DMS153 (cell line): ENCODE measurements around the gene RBMS2.
"Not testable (repeated sequence)": the region's sequence is repeated elsewhere in the genome, so short reads cannot be mapped to it uniquely, and the experiment has no call there.

ENCODE experiments used
- DNase-seq: peaks from one replicate; lab custom pipeline; 2025; lab: John Stamatoyannopoulos, UW

The RBMS2 gene

GRCh38 chr12:56521590-56522371, at the start of gene RBMS2:
RBMS2 (plus strand) TSS chr12:56521820; CDS start chr12:56522024, 204 bp downstream.
- no peak for DNase-seq

- DNase-seq = no peak
Observed at GRCh38 chr12:56474389-56474788, 47.2 kb upstream of the RBMS2 start.

GRCh38 chr12:56476143-56476542, 45.5 kb upstream of the RBMS2 start:
- DNase-seq = no peak

GRCh38 chr12:56476972-56477432, 44.6 kb upstream of the RBMS2 start:
- no peak for DNase-seq

- DNase-seq = no peak
Observed at GRCh38 chr12:56477521-56478225, 43.9 kb upstream of the RBMS2 start.

- DNase-seq = no peak
Observed at GRCh38 chr12:56479625-56480024, 42.0 kb upstream of the RBMS2 start.

GRCh38 chr12:56484566-56484965, 37.1 kb upstream of the RBMS2 start:
- no peak for DNase-seq

GRCh38 chr12:56486694-56487093, 34.9 kb upstream of the RBMS2 start:
- no peak for DNase-seq

GRCh38 chr12:56487448-56488040, 34.1 kb upstream of the RBMS2 start:
- no peak for DNase-seq

GRCh38 chr12:56488041-56488955, 33.3 kb upstream of the RBMS2 start, which contains the start of gene GLS2:
GLS2 (minus strand) TSS chr12:56488161; CDS start chr12:56488118, 43 bp downstream.
- peak; percentile 93 for DNase-seq

GRCh38 chr12:56490360-56490759, 31.3 kb upstream of the RBMS2 start:
- DNase-seq = no peak

GRCh38 chr12:56493409-56494105, 28.1 kb upstream of the RBMS2 start:
- not testable (repeated sequence) for DNase-seq

GRCh38 chr12:56494106-56494415, 27.6 kb upstream of the RBMS2 start:
- DNase-seq = not testable (repeated sequence)

GRCh38 chr12:56494481-56494880, 27.1 kb upstream of the RBMS2 start:
- not testable (repeated sequence) for DNase-seq

GRCh38 chr12:56496704-56497103, 24.9 kb upstream of the RBMS2 start:
- not testable (repeated sequence) for DNase-seq

GRCh38 chr12:56498126-56498902, 23.3 kb upstream of the RBMS2 start:
- DNase-seq = not testable (repeated sequence)

GRCh38 chr12:56499452-56499851, 22.2 kb upstream of the RBMS2 start:
- not testable (repeated sequence) for DNase-seq

- DNase-seq = not testable (repeated sequence)
Observed at GRCh38 chr12:56499879-56500278, 21.7 kb upstream of the RBMS2 start.

GRCh38 chr12:56510786-56511185, 10.8 kb upstream of the RBMS2 start:
- DNase-seq = no peak

- DNase-seq = not testable (repeated sequence)
Observed at GRCh38 chr12:56514014-56514318, 7.7 kb upstream of the RBMS2 start.
